Natural killer cell (primary cell): Measurements from ENCODE around the gene PRDM11. TPM values are rescaled to one million over a fixed set of nuclear protein-coding genes. Genes with fewer than 3 reads are reported as not detected.

Experiments
- ATAC-seq, 3 donors: fragments of 150-1000 bp in 2 of 3; fragments of 200-7000 bp in 1 of 3; cut with Tn5 transposase; 1 replicate in 1 of 3; 2 replicates in 2 of 3; pipeline ENCODE4 v1.10.0; 2021; ENCODE audit warnings: mild to moderate bottlenecking in 2 of 3, moderate library complexity in 2 of 3
- DNase-seq, 2 donors: peaks; one replicate each; pipeline versions ENCODE4 v3.0.0 to v3.0.0-alpha.2; 2013 to 2021; ENCODE audit warnings: mixed read lengths in 1 of 2
- H3K27ac ChIP-seq: one replicate; pipeline ENCODE4 v1.5.1; 2013; ENCODE audit warnings: mild to moderate bottlenecking, low read length
- H3K27me3 ChIP-seq: one replicate; pipeline ENCODE4 v1.6.1; 2013; ENCODE audit warnings: low read length; ENCODE audit not compliant: control insufficient read depth, insufficient read depth
- H3K36me3 ChIP-seq: one replicate; pipeline ENCODE4 v1.6.1; 2013; ENCODE audit warnings: low read length; ENCODE audit not compliant: control insufficient read depth, insufficient read depth
- H3K4me1 ChIP-seq: one replicate; pipeline ENCODE4 v1.6.1; 2013; ENCODE audit warnings: low read length; ENCODE audit not compliant: control insufficient read depth, insufficient read depth
- H3K4me3 ChIP-seq: one replicate; pipeline ENCODE4 v1.5.1; 2013; ENCODE audit warnings: low read length
- H3K9me3 ChIP-seq: one replicate; pipeline ENCODE4 v1.6.1; 2013; ENCODE audit warnings: low read length; ENCODE audit not compliant: control insufficient read depth, insufficient read depth
- H3K27ac Mint-ChIP-seq, 2 donors: one replicate each; pipeline ENCODE4 v1.8.0; 2022; ENCODE audit warnings: mild to moderate bottlenecking in 2 of 2, mixed read lengths in 2 of 2, moderate library complexity in 1 of 2
- H3K27me3 Mint-ChIP-seq, 2 donors: one replicate each; pipeline ENCODE4 v1.8.0; 2022; ENCODE audit warnings: low read depth in 2 of 2, mixed read lengths in 2 of 2
- H3K36me3 Mint-ChIP-seq: one replicate; pipeline ENCODE4 v1.8.0; 2022; ENCODE audit warnings: mixed read lengths
- H3K4me1 Mint-ChIP-seq, 2 donors: one replicate each; pipeline ENCODE4 v1.8.0; 2022; ENCODE audit warnings: mixed read lengths in 2 of 2
- H3K4me3 Mint-ChIP-seq: one replicate; pipeline ENCODE4 v1.8.0; 2022; ENCODE audit warnings: mild to moderate bottlenecking, moderate library complexity, mixed read lengths
- H3K9me3 Mint-ChIP-seq, 2 donors: one replicate each; pipeline ENCODE4 v1.8.0; 2022; ENCODE audit warnings: mixed read lengths in 2 of 2
- CTCF ChIP-seq: fragments of 200-600 bp; IDR thresholded peaks from one replicate; pipeline ENCODE4 v1.8.0; 2022; ENCODE audit warnings: antibody characterized with exemption
- WGBS: methylation state at CpG from one replicate; pipeline ENCODE4 v1.1.7; 2013; ENCODE audit warnings: missing lambda C conversion rate; ENCODE audit not compliant: insufficient coverage; 5-methylcytosine and 5-hydroxymethylcytosine counted together
- intact Hi-C: fragments of 100-400 bp; cut with micrococcal nuclease; formaldehyde crosslinking; loops from one replicate; pipeline ENCODE4 v1.14.2; 2022
- total RNA-seq, 4 donors: library from RNA; stranded (reverse); fragments of 120-200 nt in 1 of 4; gene quantifications; one replicate each; pipeline versions ENCODE4 v1.2.3 to v1.2.4, GENCODE V29; 2013 to 2022

The PRDM11 gene
- total RNA-seq, 3 donors from 2014 or later (not counting 1 experiment from before 2014, with no cell fraction given): 10.3 to 14.7 (median 13.7) TPM

DNA sequence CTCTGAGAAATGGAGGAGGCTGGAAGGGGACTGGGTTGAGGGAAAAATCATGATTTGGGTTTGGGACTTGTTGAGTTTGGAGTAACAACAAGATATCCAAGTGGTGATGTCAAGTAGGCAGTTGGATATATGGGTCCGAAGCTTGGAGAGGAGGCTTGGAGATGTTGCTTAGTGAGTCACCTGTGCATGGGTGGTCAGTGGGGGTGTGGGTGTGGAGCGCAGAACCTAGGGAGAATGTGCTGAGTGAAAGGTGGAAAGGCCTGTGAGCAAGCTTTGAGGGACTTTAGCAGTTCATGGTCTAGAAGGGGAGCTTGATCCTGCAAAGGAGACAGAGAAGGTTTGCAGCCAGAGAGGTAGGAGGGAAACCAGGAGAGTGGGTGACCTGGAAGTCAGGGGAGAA is 38.2 kb downstream of the PRDM11 start:
- no peaks in the 10 kb centered on the region for H3K9me3 Mint-ChIP-seq
- peaks cover 5 to 10% of the 10 kb centered on the region in 2 donors for H3K4me1 Mint-ChIP-seq
- no peaks in the 10 kb centered on the region for H3K36me3 Mint-ChIP-seq
- Histone ChIP-seq H3K27me3 (peaks cover 2% of the 10 kb centered on the region), H3K9me3 (no peaks in the 10 kb centered on the region), H3K4me3 (no peak overlapping the region), H3K4me1 (peaks cover 11% of the 10 kb centered on the region), H3K36me3 (peaks cover 7% of the 10 kb centered on the region), H3K27ac (no peak overlapping the region)
- H3K4me3 Mint-ChIP-seq: no peak overlapping the region
- ATAC-seq (no peak), DNase-seq (no peak)
- 93% methylated on average over 2 of the region's 2 CpGs for WGBS
- H3K27ac Mint-ChIP-seq: no peak overlapping the region
- no peak for TF ChIP-seq CTCF
- H3K27me3 Mint-ChIP-seq: peaks cover 0 to 4% of the 10 kb centered on the region in 2 donors
- intact Hi-C loops: no loop called here

- intact Hi-C loops: no loop called here
- peaks cover 0 to 5% of the 10 kb centered on the region in 2 donors for H3K4me1 Mint-ChIP-seq
- TF ChIP-seq CTCF: no peak
- Histone ChIP-seq H3K4me1 (peaks cover 6% of the 10 kb centered on the region), H3K4me3 (no peak overlapping the region), H3K36me3 (peaks cover 7% of the 10 kb centered on the region), H3K9me3 (no peaks in the 10 kb centered on the region), H3K27ac (no peak overlapping the region), H3K27me3 (no peaks in the 10 kb centered on the region)
- no peaks in the 10 kb centered on the region for H3K27me3 Mint-ChIP-seq
- H3K27ac Mint-ChIP-seq: no peak overlapping the region
- DNase-seq (no peak), ATAC-seq (peak in 1 of 3 donors; percentile 38)
- H3K36me3 Mint-ChIP-seq: no peaks in the 10 kb centered on the region
- no peak overlapping the region for H3K4me3 Mint-ChIP-seq
- H3K9me3 Mint-ChIP-seq: no peaks in the 10 kb centered on the region
Observed at GRCh38 chr11:45185228-45185729, 38.8 kb downstream of the PRDM11 start.

- 94% methylated on average over 3 of the region's 3 CpGs for WGBS
- no peak overlapping the region for H3K27ac Mint-ChIP-seq
- intact Hi-C loops: no loop called here
- H3K4me1 ChIP-seq: no peaks in the 10 kb centered on the region
- no peak for TF ChIP-seq CTCF
- H3K27me3 Mint-ChIP-seq: no peaks in the 10 kb centered on the region
- H3K9me3 ChIP-seq: no peaks in the 10 kb centered on the region
- ATAC-seq: no peak
- H3K4me3 ChIP-seq: no peak overlapping the region
- no peak overlapping the region for H3K27ac ChIP-seq
- H3K9me3 Mint-ChIP-seq: no peaks in the 10 kb centered on the region
- no peak overlapping the region for H3K4me3 Mint-ChIP-seq
- DNase-seq: no peak
- no peaks in the 10 kb centered on the region for H3K4me1 Mint-ChIP-seq
- no peaks in the 10 kb centered on the region for H3K36me3 Mint-ChIP-seq
- H3K36me3 ChIP-seq: peaks cover 7% of the 10 kb centered on the region
- H3K27me3 ChIP-seq: no peaks in the 10 kb centered on the region
Observed at GRCh38 chr11:45187375-45187774, 40.9 kb downstream of the PRDM11 start.

- Mint-ChIP-seq H3K9me3 (no peaks in the 10 kb centered on the region), H3K27ac (no peak overlapping the region)
- intact Hi-C loops: no loop called here
Observed at GRCh38 chr11:45188127-45188526, 41.7 kb downstream of the PRDM11 start.

More at GRCh38 chr11:45188127-45188526, 41.7 kb downstream of the PRDM11 start:
- no peak for TF ChIP-seq CTCF
- 95% methylated on average over 3 of the region's 3 CpGs for WGBS
- H3K4me3 ChIP-seq: no peak overlapping the region
- DNase-seq (no peak), ATAC-seq (no peak)
- Mint-ChIP-seq H3K4me3 (no peak overlapping the region), H3K27me3 (no peaks in the 10 kb centered on the region), H3K4me1 (no peaks in the 10 kb centered on the region), H3K36me3 (no peaks in the 10 kb centered on the region)
- H3K27me3 ChIP-seq: no peaks in the 10 kb centered on the region
- H3K27ac ChIP-seq: no peak overlapping the region
- no peaks in the 10 kb centered on the region for H3K9me3 ChIP-seq
- H3K36me3 ChIP-seq: peaks cover 7% of the 10 kb centered on the region
- no peaks in the 10 kb centered on the region for H3K4me1 ChIP-seq
